LNCaP clone FGC (cell line): ENCODE results near the gene NID2.

Experiments used
- DNase-seq: peaks from one replicate; pipeline ENCODE4 v3.0.0-alpha.2; 2011; ENCODE audit warnings: low read depth
- H3K4me3 ChIP-seq: 2 replicates; pipeline ENCODE4 v1.5.1; 2011; ENCODE audit warnings: mild to moderate bottlenecking, low read depth, low read length, control low read depth
- CTCF ChIP-seq: IDR thresholded peaks from 2 replicates; pipeline ENCODE4 v1.5.1; 2012; ENCODE audit warnings: mild to moderate bottlenecking; ENCODE audit not compliant: control insufficient read depth, insufficient read depth; ENCODE audit errors: extremely low read depth

The NID2 gene

GRCh38 chr14:51967521-51967920 is 101.3 kb downstream of the NID2 start:
- DNase-seq = no peak
- H3K4me3 ChIP-seq = no peak overlapping the region
- TF ChIP-seq CTCF = no peak

- DNase-seq = no peak
- no peak for TF ChIP-seq CTCF
- H3K4me3 ChIP-seq = no peak overlapping the region
These were observed 105.6 kb downstream of the NID2 start for GRCh38 chr14:51963286-51963685.

- DNase-seq = no peak
- H3K4me3 ChIP-seq = no peak overlapping the region
- no peak for TF ChIP-seq CTCF
These were observed 106.1 kb downstream of the NID2 start for GRCh38 chr14:51962711-51963110.

- no peak overlapping the region for H3K4me3 ChIP-seq
- DNase-seq = no peak
- no peak for TF ChIP-seq CTCF
These were observed 108.0 kb downstream of the NID2 start for GRCh38 chr14:51960866-51961265.

GRCh38 chr14:51959928-51960327 is 108.9 kb downstream of the NID2 start:
- no peak overlapping the region for H3K4me3 ChIP-seq
- DNase-seq = no peak
- TF ChIP-seq CTCF = no peak

GRCh38 chr14:51957950-51958349 is 110.9 kb downstream of the NID2 start:
- no peak for DNase-seq
- H3K4me3 ChIP-seq = no peak overlapping the region
- no peak for TF ChIP-seq CTCF
